Activated CD8-positive, alpha-beta memory T cell treated with anti-CD3 and anti-CD28 coated beads, Interleukin-2, amount 50 U/mL, for 48 hours (primary cell): ENCODE data around the gene BATF3.
"Not testable (repeated sequence)": the region's sequence is repeated elsewhere in the genome, so short reads cannot be mapped to it uniquely, and the experiment has no call there.

Experiments
- DNase-seq: peaks from one replicate; pipeline ENCODE4 v3.0.0-alpha.2; 2020

The BATF3 gene

GRCh38 chr1:212683357-212683722 lies 16.3 kb downstream of the BATF3 start:
- peak; percentile 85 for DNase-seq

- no peak for DNase-seq
Measured at GRCh38 chr1:212680680-212681389, 18.8 kb downstream of the BATF3 start.

GRCh38 chr1:212678456-212679410 lies 20.9 kb downstream of the BATF3 start:
- DNase-seq: peak; percentile 73

- no peak for DNase-seq
Measured at GRCh38 chr1:212677573-212677972, 22.1 kb downstream of the BATF3 start.

- DNase-seq: peak; percentile 43
Measured at GRCh38 chr1:212677136-212677535, 22.5 kb downstream of the BATF3 start.

GRCh38 chr1:212675675-212676074 lies 24.0 kb downstream of the BATF3 start:
- DNase-seq: no peak

GRCh38 chr1:212674872-212675271 lies 24.8 kb downstream of the BATF3 start:
- no peak for DNase-seq

- no peak for DNase-seq
Measured at GRCh38 chr1:212671342-212672031, 28.2 kb downstream of the BATF3 start.

GRCh38 chr1:212670882-212671281 lies 28.8 kb downstream of the BATF3 start:
- no peak for DNase-seq

- DNase-seq: no peak
Measured at GRCh38 chr1:212670301-212670700, 29.3 kb downstream of the BATF3 start.

GRCh38 chr1:212669600-212669999 lies 30.0 kb downstream of the BATF3 start:
- no peak for DNase-seq

GRCh38 chr1:212669102-212669501 lies 30.5 kb downstream of the BATF3 start:
- DNase-seq: no peak

GRCh38 chr1:212668477-212668876 lies 31.2 kb downstream of the BATF3 start:
- no peak for DNase-seq

- DNase-seq: no peak
Measured at GRCh38 chr1:212667223-212668139, 32.2 kb downstream of the BATF3 start.

GRCh38 chr1:212666116-212666775 lies 33.4 kb downstream of the BATF3 start:
- DNase-seq: no peak

GRCh38 chr1:212665241-212666115 lies 34.2 kb downstream of the BATF3 start:
- peak; percentile 92 for DNase-seq

GRCh38 chr1:212664409-212665199 lies 35.0 kb downstream of the BATF3 start:
- DNase-seq: no peak

- DNase-seq: not testable (repeated sequence)
Measured at GRCh38 chr1:212658250-212658649, 41.4 kb downstream of the BATF3 start.

GRCh38 chr1:212656730-212657129 lies 42.9 kb downstream of the BATF3 start:
- DNase-seq: no peak
